Calu3 (cell line): ENCODE measurements around the gene PCDHA5. TPM values are rescaled to one million over a fixed set of nuclear protein-coding genes. Genes with fewer than 3 reads are reported as not detected.
"Not testable (repeated sequence)": the region's sequence is repeated elsewhere in the genome, so short reads cannot be mapped to it uniquely, and the experiment has no call there.

ENCODE experiments used
- BruUV-seq: library from RNA; stranded (reverse); fragments of 400-500 nt; replicated peaks from 2 replicates; lab custom pipeline; 2021; lab: Mats Ljungman, UMichigan
- CTCF ChIA-PET: fragments of 300-600 bp; sonication (Branson Sonifier 250); formaldehyde crosslinking; loops from one replicate; lab custom pipeline; 2022; ENCODE audit warnings: antibody characterized with exemption; lab: Charles Lee
- DNase-seq: peaks from one replicate; pipeline ENCODE4 v3.0.0; 2022
- H3K27ac Mint-ChIP-seq: one replicate; pipeline ENCODE4 v1.8.0; 2022; ENCODE audit warnings: mixed read lengths; ENCODE audit not compliant: unreplicated experiment
- H3K27me3 Mint-ChIP-seq: one replicate; pipeline ENCODE4 v1.8.0; 2022; ENCODE audit warnings: mixed read lengths; ENCODE audit not compliant: unreplicated experiment
- H3K36me3 Mint-ChIP-seq: one replicate; pipeline ENCODE4 v1.8.0; 2022; ENCODE audit warnings: mild to moderate bottlenecking, moderate library complexity, mixed read lengths; ENCODE audit not compliant: insufficient read depth, unreplicated experiment
- H3K4me1 Mint-ChIP-seq: one replicate; pipeline ENCODE4 v1.8.0; 2022; ENCODE audit warnings: mild to moderate bottlenecking, low read depth, mixed read lengths; ENCODE audit not compliant: unreplicated experiment
- H3K4me3 Mint-ChIP-seq: one replicate; pipeline ENCODE4 v1.8.0; 2022; ENCODE audit warnings: mild to moderate bottlenecking, low read depth, moderate library complexity, mixed read lengths; ENCODE audit not compliant: unreplicated experiment
- H3K9me3 Mint-ChIP-seq: one replicate; pipeline ENCODE4 v1.8.0; 2022; ENCODE audit warnings: low read depth, mixed read lengths; ENCODE audit not compliant: unreplicated experiment
- CTCF ChIP-seq: fragments of 200-600 bp; IDR thresholded peaks from one replicate; pipeline ENCODE4 v1.8.0; 2022; ENCODE audit warnings: antibody characterized with exemption; ENCODE audit not compliant: unreplicated experiment
- intact Hi-C: fragments of 100-400 bp; cut with micrococcal nuclease; formaldehyde crosslinking; loops from one replicate; pipeline ENCODE4 v1.10.0; 2022; ENCODE audit not compliant: unreplicated experiment
- total RNA-seq: library from RNA; stranded (reverse); gene quantifications from 2 replicates; pipeline ENCODE4 v1.2.3, GENCODE V29; 2022

PCDHA5 gene
- total RNA-seq, 1 experiment from 2014 or later, result 1.5 TPM

- intact Hi-C loops, result loop anchor here (1.0 to 10.0 kb wide), 2 partner anchors 75 to 748 kb away; partner anchors contain the start of gene PCDHA13
Observed at GRCh38 chr5:140806834-140807775, 14.3 kb upstream of the PCDHA5 start, which contains the start of gene PCDHA4. PCDHA4 (plus strand) TSS chr5:140807068.

GRCh38 chr5:140808241-140808888, 13.0 kb upstream of the PCDHA5 start:
- not testable (repeated sequence) for H3K27me3 Mint-ChIP-seq, BruUV-seq, H3K4me3 Mint-ChIP-seq, H3K4me1 Mint-ChIP-seq, DNase-seq, H3K27ac Mint-ChIP-seq
- Mint-ChIP-seq H3K9me3 (peaks cover 16% of the 10 kb centered on the region), H3K36me3 (peaks cover 15% of the 10 kb centered on the region)
- CTCF ChIA-PET, result interaction anchor here (0.7 to 1.1 kb wide), 2 partner anchors 231 to 233 kb away, joined by 3 to 6 read pairs; no protein-coding TSS in a partner anchor
- intact Hi-C loops, result loop anchor here (10.0 kb wide), 1 partner anchor 746 kb away; no protein-coding TSS in a partner anchor

More at GRCh38 chr5:140806834-140807775, 14.3 kb upstream of the PCDHA5 start, which contains the start of gene PCDHA4:
- TSS peak; percentile 37 for BruUV-seq
- Mint-ChIP-seq H3K9me3 (peaks cover 8% of the 10 kb centered on the region), H3K4me1 (no peaks in the 10 kb centered on the region), H3K27ac (no peak within 1 kb of the TSS), H3K27me3 (no peaks in the 10 kb centered on the region), H3K36me3 (peaks cover 15% of the 10 kb centered on the region), H3K4me3 (peak within 1 kb of the TSS; percentile 68)
- TF ChIP-seq CTCF, result peak; percentile 49
- DNase-seq, result peak; percentile 69
- CTCF ChIA-PET, result interaction anchor here (0.7 to 2.6 kb wide), 4 partner anchors 10 to 234 kb away, joined by 3 to 8 read pairs (median 6); no protein-coding TSS in a partner anchor

GRCh38 chr5:140808889-140809291, 12.5 kb upstream of the PCDHA5 start:
- no peak overlapping the region for H3K27ac Mint-ChIP-seq
- H3K27me3 Mint-ChIP-seq, result no peaks in the 10 kb centered on the region
- peaks cover 15% of the 10 kb centered on the region for H3K36me3 Mint-ChIP-seq
- H3K4me1 Mint-ChIP-seq, result no peaks in the 10 kb centered on the region
- intact Hi-C loops, result loop anchor here (10.0 kb wide), 1 partner anchor 746 kb away; no protein-coding TSS in a partner anchor
- CTCF ChIA-PET, result no interaction called here
- peaks cover 15% of the 10 kb centered on the region for H3K9me3 Mint-ChIP-seq
- BruUV-seq, result no TSS peak
- no peak for TF ChIP-seq CTCF
- H3K4me3 Mint-ChIP-seq, result no peak overlapping the region
- no peak for DNase-seq

- H3K4me3 Mint-ChIP-seq, result no peak overlapping the region
- no peaks in the 10 kb centered on the region for H3K4me1 Mint-ChIP-seq
- no TSS peak for BruUV-seq
- CTCF ChIA-PET, result no interaction called here
- DNase-seq, result no peak
- H3K27ac Mint-ChIP-seq, result no peak overlapping the region
- intact Hi-C loops, result no loop called here
- H3K9me3 Mint-ChIP-seq, result peaks cover 7% of the 10 kb centered on the region
- no peak for TF ChIP-seq CTCF
- no peaks in the 10 kb centered on the region for H3K27me3 Mint-ChIP-seq
- no peaks in the 10 kb centered on the region for H3K36me3 Mint-ChIP-seq
Observed at GRCh38 chr5:140822281-140822629, 842 bp downstream of the PCDHA5 start.

GRCh38 chr5:140822969-140823368, 1.6 kb downstream of the PCDHA5 start:
- intact Hi-C loops, H3K4me3 Mint-ChIP-seq, H3K36me3 Mint-ChIP-seq, CTCF ChIA-PET, DNase-seq, H3K27ac Mint-ChIP-seq, H3K9me3 Mint-ChIP-seq, H3K4me1 Mint-ChIP-seq, H3K27me3 Mint-ChIP-seq, BruUV-seq: not testable (repeated sequence)
